HG02678 (cell line): ENCODE measurements around the gene RBM6.

Source experiments
- ATAC-seq: cut with Tn5 transposase; IDR thresholded peaks from one replicate; pipeline ENCODE4 v1.9.1; 2021; ENCODE audit warnings: mild to moderate bottlenecking, moderate library complexity; ENCODE audit not compliant: unreplicated experiment

Gene RBM6

GRCh38 chr3:50088725-50089608 lies 149.0 kb downstream of the RBM6 start, which contains the start of gene RBM5:
RBM5 (plus strand) TSS chr3:50088919; CDS start chr3:50090435, 1,516 bp downstream.
- peak; percentile 99 for ATAC-seq

- no peak for ATAC-seq
Measured at GRCh38 chr3:50089609-50089945, 149.6 kb downstream of the RBM6 start.

GRCh38 chr3:50090984-50091383 lies 151.0 kb downstream of the RBM6 start:
- ATAC-seq = no peak

GRCh38 chr3:50095352-50095998 lies 155.5 kb downstream of the RBM6 start:
- no peak for ATAC-seq

GRCh38 chr3:50100386-50100785 lies 160.4 kb downstream of the RBM6 start:
- ATAC-seq = no peak

GRCh38 chr3:50100956-50101845 lies 161.3 kb downstream of the RBM6 start:
- no peak for ATAC-seq

- no peak for ATAC-seq
Measured at GRCh38 chr3:50102558-50102957, 162.6 kb downstream of the RBM6 start.

- no peak for ATAC-seq
Measured at GRCh38 chr3:50111757-50112156, 171.8 kb downstream of the RBM6 start.

- ATAC-seq = no peak
Measured at GRCh38 chr3:50112462-50112861, 172.5 kb downstream of the RBM6 start.

GRCh38 chr3:50117120-50117519 lies 177.2 kb downstream of the RBM6 start:
- no peak for ATAC-seq

- no peak for ATAC-seq
Measured at GRCh38 chr3:50118237-50118636, 178.3 kb downstream of the RBM6 start.

GRCh38 chr3:50119786-50120185 lies 179.8 kb downstream of the RBM6 start:
- no peak for ATAC-seq

- no peak for ATAC-seq
Measured at GRCh38 chr3:50120364-50121071, 180.6 kb downstream of the RBM6 start.

- ATAC-seq = peak; percentile 65
Measured at GRCh38 chr3:50121072-50122032, 181.4 kb downstream of the RBM6 start.

GRCh38 chr3:50122071-50122470 lies 182.1 kb downstream of the RBM6 start:
- no peak for ATAC-seq

- no peak for ATAC-seq
Measured at GRCh38 chr3:50122661-50123391, 182.9 kb downstream of the RBM6 start.

GRCh38 chr3:50123394-50124051 lies 183.6 kb downstream of the RBM6 start:
- no peak for ATAC-seq

GRCh38 chr3:50124052-50124799 lies 184.3 kb downstream of the RBM6 start:
- ATAC-seq = no peak
